CD4-positive, alpha-beta T cell treated with Interleukin-6 at 100 ng/mL for 8 hours (primary cell): ENCODE data around the gene CFAP221.

Source experiments
- DNase-seq: peaks from one replicate; pipeline ENCODE4 v3.0.0-alpha.2; 2020; ENCODE audit warnings: mixed read lengths, low spot score

The CFAP221 gene

GRCh38 chr2:119536707-119537106 lies 7.5 kb upstream of the CFAP221 start:
- DNase-seq = no peak

DNA sequence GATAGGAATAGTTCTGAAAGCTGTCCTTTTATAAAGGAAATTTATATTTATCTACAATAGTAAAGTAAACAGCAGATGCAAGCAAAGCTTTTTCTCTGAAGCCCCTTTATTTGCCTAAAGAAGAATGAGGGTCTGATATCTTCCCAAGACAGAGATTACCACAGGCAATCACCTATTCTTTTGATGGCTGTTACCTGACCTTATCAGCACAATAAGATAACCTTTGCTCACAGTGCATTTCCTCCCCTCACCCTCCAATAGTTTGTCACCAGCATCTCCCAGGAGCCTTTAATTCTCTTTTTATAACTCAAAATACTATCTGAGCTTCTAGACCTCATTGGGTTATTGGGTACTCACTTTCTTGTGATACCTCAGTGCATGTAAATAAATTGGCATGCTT lies 6.5 kb upstream of the CFAP221 start:
- no peak for DNase-seq

- DNase-seq = no peak
Observed at GRCh38 chr2:119541476-119541875, 2.8 kb upstream of the CFAP221 start.

DNA sequence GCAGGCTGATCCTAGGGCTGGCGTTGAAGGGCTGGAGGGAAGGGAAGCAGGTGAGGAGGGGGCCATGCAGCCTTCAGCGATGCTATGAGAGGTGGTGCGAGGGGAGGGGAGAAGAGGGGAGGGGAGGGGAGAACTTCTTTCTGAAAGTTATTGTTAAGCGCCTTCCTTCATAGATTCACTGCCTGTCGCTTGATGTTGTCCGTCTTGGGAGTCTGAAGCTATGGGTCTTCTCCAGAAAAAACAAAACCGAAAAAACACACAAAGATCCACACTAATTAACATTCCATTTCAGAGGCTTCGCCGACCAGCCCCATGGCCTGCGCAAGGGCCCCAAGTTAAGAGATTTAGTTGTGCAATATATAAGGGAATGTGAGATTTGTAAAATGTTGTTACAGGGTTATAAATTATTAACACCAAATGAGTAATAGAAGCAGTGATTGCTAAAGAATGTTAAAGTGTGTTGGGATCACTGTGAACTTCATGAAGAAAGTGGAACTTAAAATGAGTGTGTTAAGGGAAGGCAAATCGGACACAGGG lies 758 bp downstream of the CFAP221 start:
- DNase-seq = no peak

- no peak for DNase-seq
Observed at GRCh38 chr2:119545754-119546446, 1.7 kb downstream of the CFAP221 start.

DNA sequence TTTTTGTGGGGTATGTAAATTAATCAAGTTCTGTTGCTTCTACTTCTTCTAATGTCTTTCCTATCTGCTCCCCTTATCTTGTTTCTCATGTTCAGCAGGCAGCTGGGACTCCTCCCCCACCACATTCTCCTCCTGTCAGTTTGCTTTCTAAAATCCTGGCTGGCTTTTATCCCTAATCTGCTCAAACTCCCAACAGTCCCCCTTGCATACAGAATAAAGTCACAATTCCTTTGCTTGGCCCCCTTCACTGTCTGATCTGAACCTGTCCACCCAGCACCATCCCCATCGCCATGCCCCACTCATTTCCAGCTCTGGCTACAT lies 2.2 kb downstream of the CFAP221 start:
- no peak for DNase-seq

GRCh38 chr2:119548516-119549120 lies 4.4 kb downstream of the CFAP221 start:
- DNase-seq = no peak

- DNase-seq = no peak
Observed at GRCh38 chr2:119549241-119549640, 5.0 kb downstream of the CFAP221 start.

DNA sequence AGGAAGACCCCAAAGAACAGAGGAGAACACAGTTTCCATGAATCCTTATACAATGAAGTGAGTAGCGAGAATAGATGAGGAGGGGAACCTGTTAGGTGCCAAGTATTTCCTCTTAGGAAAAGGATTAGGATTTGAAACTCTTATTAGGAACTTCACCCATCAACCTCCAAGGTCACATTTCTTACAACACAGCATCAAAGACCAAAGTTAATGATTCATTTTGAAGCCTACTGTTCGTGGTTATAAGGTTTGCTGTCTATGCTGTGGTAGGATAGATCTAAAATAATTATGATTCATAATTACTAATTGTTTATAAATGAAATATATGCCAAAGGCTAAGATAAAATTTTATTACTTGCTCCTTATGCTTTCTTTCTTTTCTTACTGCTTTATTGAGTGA lies 6.1 kb downstream of the CFAP221 start:
- DNase-seq = no peak

GRCh38 chr2:119550856-119551255 lies 6.6 kb downstream of the CFAP221 start:
- no peak for DNase-seq

DNA sequence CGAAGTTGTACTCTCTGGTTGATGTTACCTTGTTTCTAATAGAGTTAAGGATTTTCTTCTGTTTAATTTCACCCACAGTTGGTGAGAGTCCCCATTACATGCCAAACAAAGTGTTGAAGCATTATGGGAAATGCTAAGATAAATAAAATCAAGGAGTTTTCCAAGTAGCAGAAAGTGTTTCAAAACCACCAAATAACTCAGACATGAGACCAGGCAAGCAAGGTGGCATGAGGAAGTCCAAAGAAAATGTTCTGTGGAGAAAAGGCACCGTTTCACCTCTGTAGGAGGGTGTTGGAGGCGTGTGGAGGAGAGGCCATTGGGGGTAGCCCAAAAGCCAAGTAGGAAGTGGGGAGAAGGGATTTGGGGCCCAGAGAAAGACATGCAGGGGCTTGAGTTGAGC lies 8.7 kb downstream of the CFAP221 start:
- DNase-seq = no peak

- DNase-seq = no peak
Observed at GRCh38 chr2:119553687-119554344, 9.6 kb downstream of the CFAP221 start.

- no peak for DNase-seq
Observed at GRCh38 chr2:119565481-119565880, 21.2 kb downstream of the CFAP221 start.

DNA sequence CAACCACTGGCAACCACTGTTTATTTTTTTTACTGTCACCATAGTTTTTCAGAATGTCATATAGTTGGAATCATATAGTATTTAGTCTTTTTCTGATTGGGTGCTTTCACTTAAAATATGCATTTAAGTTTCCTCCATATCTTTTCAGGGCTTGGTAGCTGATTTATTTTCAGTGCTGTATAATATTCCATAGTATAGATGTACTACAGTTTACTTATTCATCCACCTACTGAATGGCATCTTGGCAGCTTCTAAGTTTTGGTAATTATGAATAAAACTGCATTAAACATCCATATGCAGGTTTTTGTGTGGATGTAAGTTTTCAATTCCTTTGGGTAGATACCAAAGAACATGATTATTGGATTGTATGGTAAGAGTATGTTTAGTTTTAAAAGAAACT lies 23.0 kb downstream of the CFAP221 start:
- no peak for DNase-seq

- DNase-seq = no peak
Observed at GRCh38 chr2:119574108-119574815, 30.0 kb downstream of the CFAP221 start.

DNA sequence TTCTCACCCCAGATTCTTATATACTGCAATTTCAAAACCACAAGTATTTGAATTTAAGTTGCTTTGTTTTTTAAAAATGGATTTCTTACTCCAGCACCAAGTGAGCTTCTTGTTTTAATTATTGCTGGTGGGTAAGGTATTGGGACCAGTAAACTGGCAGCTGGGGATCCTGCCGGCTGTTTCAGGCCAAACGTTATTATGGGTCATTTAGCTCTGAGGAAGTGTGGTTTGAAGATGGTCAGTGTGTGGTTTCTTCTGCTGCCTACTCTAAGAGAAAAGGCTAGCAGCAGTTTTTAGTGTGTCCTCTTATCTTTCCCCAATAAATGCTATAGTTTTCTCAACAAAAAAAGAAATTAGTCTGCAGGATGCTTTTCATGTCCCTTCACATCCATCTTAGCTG lies 30.6 kb downstream of the CFAP221 start:
- no peak for DNase-seq

DNA sequence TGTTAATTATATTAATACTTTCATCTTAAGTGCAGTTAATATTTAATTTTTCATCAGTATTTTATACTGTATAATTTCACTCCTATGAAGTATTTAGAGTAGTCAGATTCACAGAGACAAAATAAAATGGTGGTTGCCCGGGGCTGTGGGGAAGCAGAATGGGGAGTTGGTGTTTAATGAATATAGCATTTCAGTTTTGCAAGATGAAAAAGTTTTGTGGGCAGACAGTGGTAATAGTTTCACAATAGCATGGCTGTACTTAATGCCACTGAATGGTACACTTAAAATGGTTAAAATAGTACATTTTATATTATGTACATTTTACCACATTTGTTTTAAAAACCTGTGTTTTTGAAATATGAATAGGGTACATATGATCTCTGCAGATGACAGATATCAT lies 31.2 kb downstream of the CFAP221 start:
- no peak for DNase-seq

GRCh38 chr2:119579424-119580295 lies 35.4 kb downstream of the CFAP221 start:
- no peak for DNase-seq

GRCh38 chr2:119580550-119581072 lies 36.4 kb downstream of the CFAP221 start:
- DNase-seq = no peak

DNA sequence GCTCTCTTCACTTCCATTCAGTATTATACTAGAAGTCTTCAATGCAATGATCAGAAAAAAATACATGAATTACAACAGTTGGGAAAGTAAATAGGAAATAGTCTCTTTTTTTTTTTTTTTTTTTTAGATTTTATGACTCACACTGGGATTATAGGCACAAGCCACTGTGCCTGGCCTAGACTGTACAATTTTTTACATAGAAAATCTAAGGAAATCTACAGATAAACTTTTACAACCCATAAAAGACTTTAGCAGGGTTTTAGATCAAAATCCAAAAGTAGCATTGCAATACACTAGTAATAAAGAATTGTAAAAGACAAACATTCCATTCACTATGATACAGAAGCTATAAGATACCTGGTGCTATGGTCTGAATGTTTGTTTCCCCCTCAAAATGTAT lies 39.0 kb downstream of the CFAP221 start:
- no peak for DNase-seq

DNA sequence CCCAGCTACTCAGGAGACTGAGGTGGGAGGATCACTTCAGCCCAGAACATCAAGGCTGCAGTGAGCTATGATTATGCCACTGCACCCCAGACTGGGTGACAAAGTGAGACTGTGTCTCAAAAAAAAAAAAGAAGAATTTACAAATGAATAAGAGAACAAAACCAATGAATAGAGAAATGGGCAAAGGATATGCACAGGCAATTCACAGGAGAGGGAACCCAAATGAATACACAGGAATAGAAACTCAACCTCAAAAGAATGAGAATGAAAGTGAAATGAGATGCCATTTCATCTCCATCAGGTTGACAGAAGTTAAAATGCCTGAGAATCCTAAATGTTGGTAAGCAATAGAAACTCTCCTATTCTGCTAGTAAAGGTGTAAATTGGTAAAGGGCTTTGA lies 40.2 kb downstream of the CFAP221 start:
- no peak for DNase-seq

- DNase-seq = no peak
Observed at GRCh38 chr2:119586085-119586484, 41.8 kb downstream of the CFAP221 start.
